ENCODE measurements around the gene UNC45A.
A peak's percentile ranks its signal among the peaks of the same experiment; 100 is the strongest.

UNC45A gene

GRCh38 chr15:90991587-90992285 is 56.7 kb downstream of the UNC45A start:
- H3K4me3 ChIP-seq (ENCODE audit: low read length), result peak overlapping the region; percentile 23; the same call in 1 of the 2 replicates
- TF ChIP-seq ZNF274 (IDR thresholded peaks at IDR 0.05; ENCODE audit: low read depth, low read length), result no peak

- peak overlapping the region; percentile 98 for H3K4me3 ChIP-seq (ENCODE audit: low read length)
- no peak for TF ChIP-seq ZNF274 (IDR thresholded peaks at IDR 0.05; ENCODE audit: low read depth, low read length)
Measured at GRCh38 chr15:90994059-90994416, 59.0 kb downstream of the UNC45A start.

GRCh38 chr15:90994417-90995311 is 59.6 kb downstream of the UNC45A start, which contains the start of gene PRC1:
TSS of gene PRC1 (minus strand) at chr15:90994535. CDS start at chr15:90994417, 118 bp downstream.
- TF ChIP-seq ZNF274 (IDR thresholded peaks at IDR 0.05; ENCODE audit: low read depth, low read length), result no peak
- H3K4me3 ChIP-seq (ENCODE audit: low read length), result peak within 1 kb of the TSS; percentile 98

- no peak for TF ChIP-seq ZNF274 (IDR thresholded peaks at IDR 0.05; ENCODE audit: low read depth, low read length)
- no peak overlapping the region for H3K4me3 ChIP-seq (ENCODE audit: low read length)
Measured at GRCh38 chr15:90998737-90999136, 63.7 kb downstream of the UNC45A start.

- TF ChIP-seq ZNF274 (IDR thresholded peaks at IDR 0.05; ENCODE audit: low read depth, low read length), result no peak
- no peak overlapping the region for H3K4me3 ChIP-seq (ENCODE audit: low read length)
Measured at GRCh38 chr15:91001209-91001608, 66.1 kb downstream of the UNC45A start.

All from GM08714 (cell line).